ENCODE data around the gene FANK1. TPM values are rescaled to one million over a fixed set of nuclear protein-coding genes. Genes with fewer than 3 reads are reported as not detected.

FANK1 gene
- total RNA-seq, 1 experiment from 2014 or later: 8.2 TPM

DNA sequence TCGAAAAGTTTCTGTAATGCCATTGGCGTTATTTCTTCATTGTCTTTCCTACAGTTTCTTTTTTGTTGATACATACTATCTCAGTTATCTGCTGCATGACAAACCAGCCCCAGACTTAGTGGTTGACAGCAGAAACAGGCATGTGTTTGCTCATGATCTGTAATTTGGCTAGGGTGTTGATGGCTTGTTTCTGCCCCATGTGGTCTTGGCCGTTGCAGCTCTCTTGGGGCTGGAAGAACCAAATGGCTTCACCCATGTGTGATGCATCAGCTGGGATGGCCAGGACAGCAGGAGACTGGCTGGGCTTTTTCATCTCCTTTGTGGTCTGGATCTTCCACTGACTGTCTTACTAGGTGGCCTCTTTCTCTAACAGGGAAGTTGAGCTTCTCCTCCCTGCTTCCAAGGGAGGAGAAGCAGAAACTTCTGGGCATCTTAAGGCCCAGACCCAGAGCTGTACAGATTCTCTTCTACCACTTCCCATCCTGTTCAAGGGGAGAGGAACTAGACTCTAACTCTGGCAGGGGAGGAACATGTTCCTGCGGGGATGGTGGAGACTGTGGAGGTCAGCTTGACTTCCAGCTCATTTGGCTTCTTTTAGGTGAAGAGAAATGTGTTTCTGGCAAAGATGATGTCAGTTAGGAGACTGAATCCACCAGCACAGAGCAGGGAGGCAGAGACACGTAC is 89.3 kb downstream of the FANK1 start:
- no peak for DNase-seq (ENCODE audit: low spot score)

DNA sequence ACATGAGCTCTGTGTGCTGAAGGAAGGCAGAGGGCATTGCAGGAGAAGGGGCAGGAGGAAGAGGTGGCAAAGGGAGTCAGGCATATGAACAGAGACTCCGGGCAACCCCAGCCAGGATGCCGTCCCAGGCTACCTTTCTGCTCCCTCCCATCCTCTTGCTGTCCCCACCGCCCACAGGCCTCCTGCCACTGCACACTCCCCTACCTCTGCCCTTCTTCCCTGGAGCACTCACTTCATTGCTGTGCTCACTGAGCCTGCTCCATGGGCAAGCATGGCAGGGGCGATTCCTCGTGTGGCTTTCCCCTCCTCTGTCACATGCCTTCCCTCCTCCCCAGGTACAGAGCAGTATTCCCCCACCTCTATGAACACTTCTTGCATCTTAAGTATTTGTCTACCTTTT is 93.4 kb downstream of the FANK1 start:
- no peak for DNase-seq (ENCODE audit: low spot score)

DNA sequence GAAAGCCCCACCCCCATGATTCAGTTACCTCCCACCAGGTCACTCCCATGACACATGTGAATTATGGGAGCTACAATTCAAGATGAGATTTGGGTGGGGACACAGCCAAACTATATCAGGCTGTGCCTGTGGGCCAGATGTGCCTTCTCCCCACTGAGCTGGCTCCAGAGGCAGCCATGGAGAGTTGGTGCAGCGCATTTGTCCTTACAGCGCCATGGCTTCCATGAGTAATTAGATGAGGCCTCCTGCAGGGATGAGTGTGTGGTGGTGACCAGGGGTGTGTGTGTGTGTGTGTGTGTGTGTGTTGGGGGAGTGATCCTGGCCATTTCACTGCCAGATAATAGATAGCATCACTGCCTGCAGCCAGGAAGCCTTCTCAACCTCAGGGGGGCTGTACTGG is 94.6 kb downstream of the FANK1 start:
- DNase-seq (ENCODE audit: low spot score): no peak

DNA sequence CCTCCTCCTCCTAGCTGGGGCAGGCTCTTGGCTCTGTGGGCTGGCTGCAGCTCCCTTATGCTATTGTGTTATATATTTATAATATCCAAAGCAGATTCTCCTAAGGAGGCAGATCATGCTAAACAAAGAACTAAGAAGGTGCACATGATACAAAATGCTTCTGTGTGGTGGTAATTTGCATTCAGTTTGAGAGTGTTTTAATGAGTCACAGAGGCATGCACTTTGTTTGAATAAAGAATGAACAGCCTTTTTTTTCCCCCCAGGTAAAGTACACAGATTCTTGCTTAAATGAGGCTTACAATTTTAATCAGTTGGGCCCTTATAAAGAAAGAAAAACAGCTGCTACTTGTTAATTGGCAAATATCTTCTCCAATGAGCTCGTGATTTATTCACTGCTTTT is 95.0 kb downstream of the FANK1 start:
- no peak for DNase-seq (ENCODE audit: low spot score)

DNA sequence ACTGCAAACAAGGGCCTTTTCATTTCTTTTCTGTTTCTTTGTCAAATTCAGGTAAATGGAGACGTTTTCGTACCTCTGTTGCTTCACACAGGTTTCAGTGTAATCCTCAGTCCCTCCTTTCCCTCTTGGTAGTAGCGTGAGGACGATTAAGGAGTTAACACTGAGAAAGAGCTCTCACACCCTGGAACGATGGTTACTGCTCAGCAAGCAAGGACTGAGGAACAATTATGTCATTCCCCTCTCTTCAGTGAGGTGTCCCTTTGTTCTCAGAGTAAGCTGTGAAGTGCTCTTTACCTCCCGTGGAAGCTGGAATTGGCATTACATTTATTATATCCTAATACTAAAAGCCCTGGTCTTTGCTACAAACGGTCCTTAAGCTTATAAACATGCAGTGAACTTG is 95.9 kb downstream of the FANK1 start:
- DNase-seq (ENCODE audit: low spot score): no peak

DNA sequence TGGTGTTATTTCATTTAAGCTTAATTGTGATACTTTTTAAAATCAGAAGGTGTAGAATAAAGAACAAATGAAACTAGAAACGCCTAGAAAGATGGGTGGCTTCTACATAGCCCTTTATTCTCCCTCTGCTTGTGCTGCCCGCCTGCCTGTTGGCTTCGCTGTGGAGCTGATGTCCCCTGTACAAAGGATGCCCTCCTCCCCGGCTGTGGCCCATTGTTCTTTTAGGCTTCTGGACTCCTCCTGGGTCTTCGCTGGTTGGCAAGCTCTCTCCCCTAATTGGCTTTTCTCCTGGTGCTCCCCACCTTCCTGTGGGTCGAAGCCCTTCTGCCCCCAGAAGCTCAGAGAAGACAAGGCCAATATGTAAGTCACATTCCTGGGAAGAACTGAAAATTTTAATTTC is 98.2 kb downstream of the FANK1 start:
- no peak for DNase-seq (ENCODE audit: low spot score)

DNA sequence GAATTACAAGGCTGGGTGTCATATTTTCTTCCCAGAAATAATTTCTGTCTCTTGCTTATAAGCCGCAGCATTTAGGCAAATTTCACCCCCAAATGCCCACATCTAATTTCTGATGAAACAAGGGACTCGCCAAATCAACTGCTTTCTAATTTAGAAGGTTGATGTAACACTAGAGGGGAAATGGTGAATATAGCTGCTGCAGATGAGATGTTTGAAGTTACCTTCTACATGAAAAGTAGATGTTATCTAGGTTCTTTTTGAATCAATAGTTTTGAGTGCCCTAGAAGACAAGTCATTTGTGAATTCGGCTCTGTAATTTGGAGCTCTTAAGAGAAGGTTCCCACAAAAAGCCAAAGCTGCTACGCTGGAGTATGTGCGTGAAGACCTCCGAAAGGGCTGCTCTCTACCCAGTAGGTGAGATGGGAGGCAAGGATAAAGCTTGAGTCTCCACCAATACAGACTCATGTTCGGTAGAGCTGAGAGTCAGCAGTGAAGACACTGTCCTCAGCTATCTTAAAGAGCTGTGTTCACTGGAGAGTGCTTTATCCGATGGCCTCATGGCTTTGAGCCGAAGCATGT is 99.5 kb downstream of the FANK1 start:
- DNase-seq (ENCODE audit: low spot score): no peak

DNA sequence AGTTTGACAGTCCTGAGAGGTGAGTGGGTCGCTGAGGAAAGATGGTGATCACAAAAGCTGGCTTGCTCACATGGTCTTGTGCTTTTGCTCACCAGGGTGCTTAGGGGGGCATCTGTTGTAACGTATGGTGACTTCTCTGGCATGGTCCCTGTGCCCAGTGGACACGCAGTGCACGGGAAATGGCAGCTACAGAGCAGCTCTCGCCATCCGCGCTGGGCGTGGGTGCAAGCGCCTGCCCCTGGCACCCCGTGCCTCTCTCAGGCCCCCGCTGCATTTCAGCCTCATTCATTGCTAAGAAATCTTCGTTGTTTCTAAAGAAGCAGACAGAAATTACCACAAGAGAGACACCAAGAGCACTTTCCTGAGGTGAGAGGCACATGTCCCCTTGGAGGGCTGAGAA is 101.2 kb downstream of the FANK1 start:
- no peak for DNase-seq (ENCODE audit: low spot score)

DNA sequence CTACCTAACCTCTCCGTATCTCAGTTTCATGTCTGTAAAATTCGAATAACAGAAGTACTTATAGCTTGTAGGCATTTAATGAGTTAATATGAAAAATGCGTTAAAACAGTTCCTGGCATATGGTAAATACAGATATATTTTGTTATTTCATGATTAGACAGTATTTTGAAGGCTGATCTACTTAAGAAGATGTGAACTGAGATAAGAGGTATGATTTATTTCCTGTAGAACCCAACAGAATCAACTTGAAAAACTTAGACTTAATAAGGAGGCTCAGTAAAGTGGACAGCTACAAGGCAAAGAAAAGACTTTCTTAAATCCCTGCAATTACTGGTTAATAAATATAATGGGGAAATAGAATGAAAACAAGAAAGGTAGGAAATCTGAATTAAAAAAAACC is 103.3 kb downstream of the FANK1 start:
- no peak for DNase-seq (ENCODE audit: low spot score)

DNA sequence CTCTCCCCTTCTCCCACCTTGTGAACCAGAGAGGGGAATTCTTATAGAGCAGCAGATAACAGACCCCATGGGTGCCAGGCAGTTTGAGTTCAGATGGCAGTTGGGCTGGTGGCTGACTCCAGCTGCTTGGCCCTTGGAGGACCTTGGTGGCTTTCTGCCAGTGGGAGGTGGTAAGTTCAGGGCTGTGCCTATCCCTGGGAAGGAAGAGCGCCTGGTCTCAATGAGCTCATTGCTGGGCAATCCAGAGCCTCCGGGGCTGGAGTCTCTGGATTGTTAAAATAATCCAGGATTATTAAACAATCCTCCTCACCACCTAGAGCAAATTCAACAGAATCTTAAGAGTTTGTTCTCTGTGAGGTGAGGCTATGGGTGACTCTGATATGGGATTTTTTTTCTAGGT is 105.2 kb downstream of the FANK1 start:
- peak; percentile 25 for DNase-seq (ENCODE audit: low spot score)

DNA sequence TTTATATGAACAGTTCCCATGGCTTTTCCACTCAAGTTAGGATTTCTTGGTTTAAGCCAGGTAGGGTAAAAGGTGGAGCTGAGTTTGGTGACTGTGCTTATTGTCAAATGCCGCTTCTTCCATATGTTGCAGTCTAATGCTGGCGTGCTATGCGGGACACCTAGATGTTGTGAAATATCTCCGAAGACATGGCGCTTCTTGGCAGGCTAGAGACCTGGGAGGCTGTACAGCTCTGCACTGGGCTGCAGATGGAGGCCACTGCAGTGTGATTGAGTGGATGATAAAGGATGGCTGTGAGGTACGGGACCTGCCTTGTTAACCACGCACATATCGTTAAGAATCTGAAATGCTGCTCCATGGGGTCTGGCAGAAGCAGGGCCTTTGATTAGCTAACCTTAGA is 108.4 kb downstream of the FANK1 start:
- no peak for DNase-seq (ENCODE audit: low spot score)

DNA sequence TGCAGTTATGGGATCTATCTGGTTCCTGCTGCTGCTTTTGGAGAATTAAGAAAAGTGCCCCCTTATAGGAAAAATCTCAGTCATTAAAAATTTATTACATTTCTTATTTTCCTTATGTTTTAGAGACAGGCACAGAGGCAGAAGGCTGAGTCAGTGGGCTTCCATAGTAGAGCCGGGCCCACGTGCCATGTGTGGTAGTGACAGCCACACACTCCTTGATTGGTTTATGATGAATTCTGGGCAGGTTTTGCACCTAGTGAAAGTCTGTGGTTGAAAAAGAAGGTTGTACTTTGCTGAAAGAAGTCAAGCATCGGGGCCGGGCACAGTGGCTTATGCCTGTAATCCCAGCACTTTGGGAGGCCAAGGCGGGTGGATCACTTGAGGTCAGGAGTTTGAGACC is 109.9 kb downstream of the FANK1 start:
- DNase-seq (ENCODE audit: low spot score): no peak

DNA sequence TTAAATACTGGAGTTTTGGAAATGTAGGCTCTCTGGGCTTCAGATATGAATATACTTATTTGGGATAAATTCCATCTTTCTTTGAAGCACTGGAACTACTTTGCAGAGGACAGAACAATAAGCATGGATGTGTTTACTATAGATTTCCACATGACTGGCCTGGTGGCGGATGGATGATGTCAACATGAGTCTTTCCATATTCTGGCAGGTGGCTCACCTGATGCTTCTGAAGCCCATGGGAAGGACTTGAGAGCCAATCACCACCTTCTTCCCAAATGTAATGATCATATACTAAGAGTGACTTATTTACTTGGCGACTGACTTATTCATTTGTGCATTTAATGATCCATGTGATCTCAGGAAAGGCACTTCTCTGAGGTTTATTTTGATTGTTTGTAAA is 110.5 kb downstream of the FANK1 start:
- DNase-seq (ENCODE audit: low spot score): no peak

DNA sequence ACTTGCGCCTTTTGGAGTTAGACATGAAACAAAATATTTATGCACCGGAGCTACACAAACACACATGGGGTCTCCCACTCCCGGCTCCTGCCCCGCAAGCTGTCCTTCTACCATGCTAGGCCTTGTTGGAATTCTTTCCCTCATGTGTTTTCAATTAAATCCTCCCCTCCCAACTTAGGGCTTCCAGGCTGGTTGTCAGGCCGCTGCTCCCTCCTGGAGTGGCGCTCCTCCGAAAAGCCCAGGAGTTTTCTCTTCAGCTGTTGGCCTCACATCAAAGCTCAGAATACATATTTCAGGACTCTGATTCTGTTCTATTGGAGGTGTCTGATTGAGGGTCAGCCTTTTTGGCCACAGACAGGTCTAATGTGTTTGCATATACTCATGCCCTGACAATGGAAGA is 113.3 kb downstream of the FANK1 start:
- DNase-seq (ENCODE audit: low spot score): no peak

DNA sequence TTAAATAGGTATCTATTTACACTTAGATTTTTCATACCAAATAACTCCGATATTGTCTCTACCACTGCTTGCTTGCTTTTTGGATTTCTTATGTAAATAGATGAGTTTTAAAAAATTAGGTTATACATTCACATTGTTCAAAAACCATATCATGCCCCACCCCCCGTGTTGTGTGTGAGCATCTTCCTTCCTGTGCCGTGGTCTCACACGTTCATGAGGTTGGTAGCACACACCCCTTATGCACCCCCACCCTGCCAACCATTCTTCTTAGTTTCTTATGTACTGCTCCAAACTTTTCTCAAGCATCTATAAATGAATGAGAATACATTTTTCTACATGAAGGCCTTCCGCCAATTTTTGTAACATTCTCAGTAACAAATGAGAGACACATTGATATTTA is 115.6 kb downstream of the FANK1 start:
- DNase-seq (ENCODE audit: low spot score): no peak

DNA sequence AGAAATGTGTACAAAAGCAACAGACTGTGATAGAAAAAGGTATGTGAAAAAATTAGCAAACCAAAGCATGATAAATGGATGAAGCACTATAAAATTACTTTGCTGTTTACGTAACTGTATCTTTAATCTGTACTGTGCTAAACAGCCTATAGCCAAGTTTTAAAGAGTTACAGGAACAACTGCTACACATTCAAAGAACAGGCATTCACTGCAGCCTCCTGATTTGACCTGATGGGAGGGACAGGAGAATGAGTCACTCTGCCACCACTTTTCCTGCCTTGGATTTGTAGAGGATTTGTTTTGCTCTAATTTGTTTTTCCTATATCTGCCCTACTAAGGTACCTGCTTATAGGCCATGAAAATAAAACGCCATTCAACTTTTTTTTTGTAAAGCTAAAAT is 116.1 kb downstream of the FANK1 start:
- peak; percentile 36 for DNase-seq (ENCODE audit: low spot score)

DNA sequence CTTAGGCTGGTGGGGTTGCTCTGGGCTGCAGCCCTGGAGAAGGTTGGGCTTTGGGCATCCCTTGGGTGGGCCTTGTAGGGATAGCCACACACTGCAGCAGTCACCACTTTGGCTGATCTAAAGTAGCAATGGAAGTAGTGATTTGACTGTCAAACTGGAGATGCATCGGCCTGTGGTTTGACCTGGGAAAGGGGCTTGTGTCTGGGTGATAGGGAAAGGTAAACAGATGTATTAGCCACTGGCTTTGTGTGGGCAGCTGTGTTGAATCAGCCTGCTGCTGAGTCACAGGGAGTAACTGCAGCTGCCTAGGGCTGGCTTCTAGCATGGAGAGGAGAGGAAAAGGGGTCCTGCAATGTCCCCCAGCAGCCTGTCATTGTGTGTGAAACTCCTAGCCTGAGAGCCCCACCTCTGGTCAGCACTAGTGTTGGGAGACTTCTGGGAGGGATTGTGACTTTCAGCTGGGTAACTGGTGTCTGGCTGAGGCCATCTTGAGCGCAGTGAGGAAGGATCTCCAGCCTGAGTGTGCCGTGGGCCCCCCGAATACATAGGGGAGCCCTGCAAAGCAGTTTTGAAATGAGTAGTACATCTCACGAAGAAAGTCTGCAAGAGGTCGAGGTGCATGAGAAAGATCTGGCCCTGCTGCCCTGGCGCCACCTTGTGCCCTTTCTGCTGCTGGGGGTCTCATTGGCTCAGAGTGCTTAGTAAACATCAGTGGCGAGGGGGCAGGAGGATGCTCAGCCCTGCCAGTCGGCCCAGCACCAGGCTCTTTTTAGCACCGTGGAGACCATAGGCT is 117.3 kb downstream of the FANK1 start:
- DNase-seq (ENCODE audit: low spot score): peak; percentile 69

DNA sequence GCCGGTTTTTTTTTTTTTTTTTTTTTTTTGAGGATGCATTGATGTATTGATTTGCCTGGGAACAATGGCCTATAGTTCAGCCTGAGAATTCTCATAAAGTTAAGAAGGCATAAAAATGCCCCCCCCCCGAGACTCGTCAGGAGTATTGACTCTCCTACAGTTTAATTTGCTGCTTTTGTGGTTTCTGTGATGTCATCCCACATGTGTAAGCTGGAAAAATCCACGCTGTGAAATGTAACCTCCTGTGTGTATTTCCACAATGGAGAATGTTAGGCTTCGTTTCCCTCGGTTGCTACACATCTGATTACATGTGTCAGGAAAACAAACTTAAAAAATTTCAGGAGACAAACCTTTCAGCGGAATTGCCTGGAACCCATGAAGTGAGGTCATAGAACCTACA is 117.9 kb downstream of the FANK1 start:
- peak; percentile 11 for DNase-seq (ENCODE audit: low spot score)

DNA sequence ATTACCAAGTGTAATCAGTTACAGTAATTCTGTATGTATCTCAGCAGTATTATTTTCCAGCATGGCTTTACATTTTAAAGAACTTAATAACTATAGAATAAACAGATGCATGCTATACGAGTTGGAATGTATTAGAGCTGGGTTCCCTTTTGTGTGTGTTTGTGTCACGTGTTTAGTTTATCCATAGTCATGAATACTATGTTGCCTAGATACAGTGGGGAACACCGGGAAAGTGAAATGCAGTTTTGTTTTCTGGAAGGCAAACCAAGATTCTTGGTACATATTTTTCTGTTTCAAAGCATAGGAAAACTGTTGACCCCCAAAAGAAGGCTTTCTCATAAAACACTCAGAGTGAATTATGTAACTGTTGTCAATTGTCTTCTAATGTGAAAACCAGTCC is 119.0 kb downstream of the FANK1 start:
- no peak for DNase-seq (ENCODE audit: low spot score)

DNA sequence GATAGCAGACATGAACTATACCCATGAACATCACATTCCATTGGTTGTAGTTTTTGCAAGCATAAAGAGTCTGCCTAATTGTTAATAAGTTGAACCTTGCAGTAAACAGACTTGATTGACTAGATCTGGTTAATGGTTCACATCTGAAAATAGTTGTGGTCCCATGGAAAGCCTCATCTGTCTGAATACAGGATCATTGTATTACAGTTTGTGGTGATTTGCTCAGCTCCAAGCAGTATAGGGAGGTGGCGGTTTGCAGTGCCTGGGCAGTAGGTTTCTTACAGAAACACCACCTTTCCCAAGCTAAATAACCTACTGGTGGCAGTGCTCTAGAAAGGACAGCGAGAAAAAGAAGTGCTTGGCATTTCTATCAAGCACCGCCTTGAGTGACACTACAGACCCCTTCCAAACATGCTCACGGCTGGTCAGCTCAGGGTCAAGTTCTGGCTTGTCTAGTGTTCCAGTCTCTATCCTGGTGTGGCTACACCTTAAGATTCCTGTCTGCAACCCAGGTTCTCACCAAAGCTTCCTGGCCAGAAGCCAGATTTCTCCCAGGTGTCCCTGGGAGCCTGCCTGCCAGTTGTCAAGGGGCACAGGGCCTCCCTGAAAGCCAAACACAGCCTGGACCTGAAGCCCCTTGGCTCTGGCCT is 119.9 kb downstream of the FANK1 start:
- no peak for DNase-seq (ENCODE audit: low spot score)

DNA sequence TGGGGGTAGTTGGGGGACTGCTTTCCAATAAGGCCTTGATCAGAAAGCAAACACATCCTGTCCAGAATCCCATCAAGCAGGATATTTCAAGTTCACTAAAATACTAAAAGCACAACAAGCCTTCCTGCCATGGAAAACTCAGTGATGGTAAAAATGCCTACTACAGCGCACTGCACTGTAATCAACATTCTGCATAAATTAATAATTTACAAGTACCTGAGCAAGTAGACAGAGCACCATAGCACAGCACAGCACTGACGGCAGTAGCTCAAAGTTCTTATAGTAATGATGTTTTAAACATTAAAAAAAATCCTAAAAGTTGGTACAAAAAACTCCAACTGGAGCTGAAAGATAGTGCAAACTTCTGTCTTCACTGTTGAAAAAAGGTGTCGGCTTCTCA is 120.5 kb downstream of the FANK1 start:
- no peak for DNase-seq (ENCODE audit: low spot score)

DNA sequence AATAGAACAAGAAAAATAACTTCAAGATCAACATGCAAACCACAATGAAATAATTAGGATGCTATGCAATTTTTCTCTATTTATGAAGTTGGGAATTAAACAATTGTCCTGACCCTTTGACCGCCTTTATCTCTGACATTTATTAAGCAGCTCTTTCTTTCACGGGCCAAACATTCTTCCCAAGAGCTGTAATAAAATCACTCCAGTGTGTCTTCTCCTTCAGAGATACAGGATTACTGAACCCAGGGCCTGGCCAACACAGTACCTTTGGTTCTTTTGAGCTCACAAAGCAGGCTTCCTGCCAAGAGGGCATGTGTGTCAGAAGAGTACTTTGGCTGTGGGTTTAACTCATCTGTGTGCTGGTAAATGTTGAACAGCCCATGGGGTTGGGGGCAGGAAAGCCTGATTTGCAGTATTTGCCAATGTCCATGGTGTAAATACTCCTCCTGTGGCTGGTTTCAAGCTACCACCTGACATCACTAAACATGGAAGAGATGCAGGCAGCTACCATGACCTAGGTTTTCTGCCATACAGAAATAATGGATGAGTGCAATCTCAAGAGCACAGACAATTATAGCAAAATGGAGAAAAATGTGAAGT is 121.7 kb downstream of the FANK1 start:
- DNase-seq (ENCODE audit: low spot score): no peak
